HCT116 (cell line): Measurements from ENCODE around the gene FTCD. TPM values are rescaled to one million over a fixed set of nuclear protein-coding genes. Genes with fewer than 3 reads are reported as not detected.

Experiments used
- ATAC-seq: fragments of 200-7000 bp; cut with Tn5 transposase; 2 replicates; pipeline ENCODE4 v1.9.1; 2020; ENCODE audit warnings: mild to moderate bottlenecking, moderate library complexity
- BruUV-seq: library from RNA; stranded (reverse); fragments of 400-500 nt; replicated peaks from 2 replicates; lab custom pipeline; 2021; lab: Mats Ljungman, UMichigan
- CTCF ChIA-PET: fragments of 300-600 bp; sonication (Branson Sonifier 250); formaldehyde crosslinking; loops from one replicate; lab custom pipeline; 2021; ENCODE audit warnings: antibody characterized with exemption; lab: Charles Lee
- POLR2A ChIA-PET: fragments of 300-600, 350-600 bp; sonication (Branson Sonifier 250); formaldehyde crosslinking; loops from one replicate; lab custom pipeline; 2021; ENCODE audit warnings: antibody characterized with exemption; lab: Charles Lee
- RAD21 ChIA-PET, 2 experiments: fragments of 300-600 bp; sonication (Branson Sonifier 250); formaldehyde crosslinking; loops; one replicate each; lab custom pipeline; 2023; ENCODE audit warnings: low total read pairs in 2 of 2; ENCODE audit not compliant: uncharacterized antibody in 2 of 2, unreplicated experiment in 2 of 2, low non-redundant PET in 1 of 2; lab: Charles Lee
- DNase-seq: peaks from one replicate; pipeline ENCODE4 v3.0.0-alpha.2; 2010; ENCODE audit warnings: low read depth, low spot score
- H2AFZ ChIP-seq: fragments of 200-600 bp; shearing (Covaris generic), sonication (generic); 2 replicates; pipeline ENCODE4 v1.6.1; 2017; ENCODE audit warnings: low read depth, mixed run types, mixed read lengths, antibody characterized with exemption, low read length; ENCODE audit not compliant: poor library complexity, severe bottlenecking
- H3K27ac ChIP-seq: 2 replicates; pipeline ENCODE4 v1.5.1; 2012; ENCODE audit warnings: low read depth, low read length
- H3K27me3 ChIP-seq: fragments of 200-600 bp; sonication (generic); 2 replicates; pipeline ENCODE4 v1.6.1; 2016; ENCODE audit warnings: mixed run types, low read length, mixed read lengths; ENCODE audit not compliant: insufficient read depth
- H3K36me3 ChIP-seq, 2 experiments: fragments of 200-500 bp in 1 of 2; fragments of 200-600 bp in 1 of 2; sonication (Bioruptor generic) in 1 of 2; sonication (generic) in 1 of 2; 2 replicates each; pipeline versions ENCODE4 v1.5.1 to v1.6.1; 2014 to 2016; ENCODE audit warnings: low read length in 2 of 2, inconsistent platforms in 1 of 2, mixed read lengths in 1 of 2, mixed run types in 1 of 2; ENCODE audit not compliant: insufficient read depth in 2 of 2, control insufficient read depth in 1 of 2
- H3K4me1 ChIP-seq, 2 experiments: fragments of 200-600 bp in 1 of 2; sonication (generic) in 1 of 2; 2 replicates each; pipeline versions ENCODE4 v1.5.1 to v1.6.1; 2012 to 2017; ENCODE audit warnings: low read length in 2 of 2, inconsistent platforms in 1 of 2, mild to moderate bottlenecking in 1 of 2, mixed read lengths in 1 of 2, mixed run types in 1 of 2, moderate library complexity in 1 of 2; ENCODE audit not compliant: insufficient read depth in 2 of 2, control insufficient read depth in 1 of 2
- H3K4me2 ChIP-seq: fragments of 200-600 bp; sonication (generic); 2 replicates; pipeline ENCODE4 v1.6.1; 2017; ENCODE audit warnings: mixed run types, low read length, mixed read lengths
- H3K4me3 ChIP-seq, 2 experiments: fragments of 200-600 bp in 1 of 2; sonication (generic) in 1 of 2; replicated peaks in 1 of 2; 2 replicates each; pipeline ENCODE4 v1.5.1; 2011 to 2016; ENCODE audit warnings: low read length in 2 of 2, control low read depth in 1 of 2, low read depth in 1 of 2, mild to moderate bottlenecking in 1 of 2, mixed read lengths in 1 of 2, mixed run types in 1 of 2
- H3K79me2 ChIP-seq: fragments of 200-600 bp; sonication (generic); 2 replicates; pipeline ENCODE4 v1.6.1; 2017; ENCODE audit warnings: mild to moderate bottlenecking, mixed run types, low read length, moderate library complexity, mixed read lengths; ENCODE audit not compliant: insufficient read depth
- H3K9ac ChIP-seq: fragments of 200-600 bp; sonication (generic); 2 replicates; pipeline ENCODE4 v1.6.1; 2016; ENCODE audit warnings: low read length, mixed read lengths
- H3K9me2 ChIP-seq: fragments of 200-600 bp; sonication (generic), shearing (Covaris generic); 2 replicates; pipeline ENCODE4 v1.6.1; 2017; ENCODE audit warnings: mixed run types, mild to moderate bottlenecking, moderate library complexity; ENCODE audit not compliant: insufficient read depth
- H3K9me3 ChIP-seq, 2 experiments: fragments of 200-500 bp in 1 of 2; fragments of 200-600 bp in 1 of 2; sonication (Bioruptor generic) in 1 of 2; sonication (generic) in 1 of 2; 2 replicates each; pipeline ENCODE4 v1.6.1; 2014 to 2017; ENCODE audit warnings: low read length in 2 of 2, mixed read lengths in 2 of 2, inconsistent platforms in 1 of 2, low read depth in 1 of 2, mild to moderate bottlenecking in 1 of 2, mixed run types in 1 of 2, moderate library complexity in 1 of 2; ENCODE audit not compliant: control insufficient read depth in 1 of 2, insufficient read depth in 1 of 2
- H4K20me1 ChIP-seq: fragments of 200-600 bp; sonication (generic), shearing (Covaris generic); 2 replicates; pipeline ENCODE4 v1.6.1; 2017; ENCODE audit warnings: mixed run types, mild to moderate bottlenecking, moderate library complexity; ENCODE audit not compliant: insufficient read depth
- EZH2phosphoT487 ChIP-seq: fragments of 200-600 bp; IDR thresholded peaks from 2 replicates; pipeline ENCODE4 v1.6.1; 2018; ENCODE audit warnings: antibody characterized with exemption, borderline replicate concordance
- POLR2A ChIP-seq: IDR thresholded peaks from 2 replicates; pipeline ENCODE4 v1.7.0; 2011; ENCODE audit warnings: borderline replicate concordance; ENCODE audit not compliant: insufficient read depth, insufficient read length; ENCODE audit errors: extremely low read depth
- RAD21 ChIP-seq: IDR thresholded peaks from 2 replicates; pipeline ENCODE4 v1.6.1; 2012; ENCODE audit warnings: low read depth, mild to moderate bottlenecking
- REST ChIP-seq: IDR thresholded peaks from 2 replicates; pipeline ENCODE4 v1.6.1; 2012; ENCODE audit warnings: low read depth
- SP1 ChIP-seq: IDR thresholded peaks from 2 replicates; pipeline ENCODE4 v1.6.1; 2012; ENCODE audit warnings: low read depth
- TCF7L2 ChIP-seq: IDR thresholded peaks from 2 replicates; pipeline ENCODE4 v1.7.0; 2011; ENCODE audit warnings: borderline replicate concordance, inconsistent platforms; ENCODE audit not compliant: insufficient read depth, insufficient read length; ENCODE audit errors: extremely low read depth
- ZFX ChIP-seq: fragments of 450-650 bp; IDR thresholded peaks from 2 replicates; pipeline ENCODE4 v1.6.1; 2017
- ZNF274 ChIP-seq: fragments of 200-500 bp; sonication (Bioruptor generic); IDR thresholded peaks from 2 replicates; pipeline ENCODE4 v1.6.1; 2014; ENCODE audit warnings: mild to moderate bottlenecking, low read depth, low read length, inconsistent platforms
- intact Hi-C: fragments of 100-400 bp; cut with micrococcal nuclease; formaldehyde crosslinking; loops from 2 replicates; pipeline ENCODE4 v1.10.0; 2022
- total RNA-seq: library from RNA; stranded (reverse); gene quantifications from one replicate; pipeline ENCODE4 v1.2.1, GENCODE V29; 2021; ENCODE audit not compliant: unreplicated experiment

Gene FTCD
- total RNA-seq, 1 experiment from 2014 or later, result 2.5 TPM

- TF ChIP-seq ZNF274 (no peak), POLR2A (no peak), RAD21 (no peak), EZH2phosphoT487 (no peak), SP1 (no peak), TCF7L2 (no peak), REST (no peak), ZFX (no peak)
- POLR2A ChIA-PET, result no interaction called here
Measured at GRCh38 chr21:46196733-46197132, 41.4 kb upstream of the FTCD start.

More at GRCh38 chr21:46196733-46197132, 41.4 kb upstream of the FTCD start:
- Histone ChIP-seq H3K4me2 (no peak overlapping the region), H2AFZ (no peak overlapping the region), H3K36me3 (peaks cover 0 to 4% of the 10 kb centered on the region in 2 experiments; a peak in 2 of 4 replicates), H3K27me3 (no peaks in the 10 kb centered on the region), H3K9ac (no peak overlapping the region), H3K4me1 (no peaks in the 10 kb centered on the region), H4K20me1 (no peaks in the 10 kb centered on the region), H3K27ac (no peak overlapping the region), H3K79me2 (no peaks in the 10 kb centered on the region), H3K9me2 (no peaks in the 10 kb centered on the region), H3K9me3 (no peaks in the 10 kb centered on the region), H3K4me3 (no peak overlapping the region)
- RAD21 ChIA-PET, result no interaction called here
- BruUV-seq, result no TSS peak
- CTCF ChIA-PET, result no interaction called here
- intact Hi-C loops, result no loop called here
- DNase-seq (no peak), ATAC-seq (no peak)
